ENCODE results near the gene SPINT1. TPM values are rescaled to one million over a fixed set of nuclear protein-coding genes. Genes with fewer than 3 reads are reported as not detected.

Gene SPINT1
- total RNA-seq, 4 donors from 2014 or later: 285 to 729 (median 580) TPM

- Histone ChIP-seq H3K27ac (peak overlapping the region in 3 of 4 donors; percentile 60 to 78 (median 67)), H3K4me3 (no peak overlapping the region), H3K9me3 (no peaks in the 10 kb centered on the region), H3K27me3 (no peaks in the 10 kb centered on the region), H3K36me3 (no peaks in the 10 kb centered on the region), H3K4me1 (peaks cover 0 to 34% (median 32%) of the 10 kb centered on the region in 4 donors)
- intact Hi-C loops (cut with DNase I; ENCODE audit: low total_unique reads) (no loop called here), in situ Hi-C loops (cut with MboI; ENCODE audit: low pct_ligation_motif_present in 1 of 4, low pct_unique_long_range_greater_than_20kb in 1 of 4, low sequenced_read_pairs in 3 of 4) (no loop called here)
- WGBS, 2 donors (ENCODE audit: low coverage in 1 of 2): 32% methylated on average over 4 of the region's 4 CpGs; no CpG with 5 or more reads in 1 of the 2 donors
- no peak for DNase-seq
- TF ChIP-seq POLR2AphosphoS5 (IDR thresholded peaks at IDR 0.05) (no peak), CTCF (IDR thresholded peaks at IDR 0.05) (no peak), EP300 (IDR thresholded peaks at IDR 0.05; ENCODE audit: low read depth) (no peak), POLR2A (IDR thresholded peaks at IDR 0.05) (no peak)
These were observed 19.9 kb downstream of the SPINT1 start for GRCh38 chr15:40863660-40864270.

- H3K27ac ChIP-seq: no peak overlapping the region
- no peak overlapping the region for H3K4me3 ChIP-seq
- H3K36me3 ChIP-seq: no peaks in the 10 kb centered on the region
- no peak for DNase-seq
- no peaks in the 10 kb centered on the region for H3K9me3 ChIP-seq
- no peak for TF ChIP-seq POLR2A (IDR thresholded peaks at IDR 0.05)
- no peak for TF ChIP-seq CTCF (IDR thresholded peaks at IDR 0.05)
- no peak for TF ChIP-seq POLR2AphosphoS5 (IDR thresholded peaks at IDR 0.05)
- TF ChIP-seq EP300 (IDR thresholded peaks at IDR 0.05; ENCODE audit: low read depth): no peak
- no peaks in the 10 kb centered on the region for H3K27me3 ChIP-seq
- H3K4me1 ChIP-seq: peaks cover 0 to 32% (median 29%) of the 10 kb centered on the region in 4 donors
- in situ Hi-C loops (cut with MboI; ENCODE audit: low pct_ligation_motif_present in 1 of 4, low pct_unique_long_range_greater_than_20kb in 1 of 4, low sequenced_read_pairs in 3 of 4): no loop called here
- WGBS, 2 donors (ENCODE audit: low coverage in 1 of 2): 91 to 95% methylated on average over 4 of the region's 4 CpGs
- intact Hi-C loops (cut with DNase I; ENCODE audit: low total_unique reads): no loop called here
These were observed 23.4 kb downstream of the SPINT1 start for GRCh38 chr15:40867199-40867598.

GRCh38 chr15:40869686-40870085 lies 25.8 kb downstream of the SPINT1 start:
- Histone ChIP-seq H3K27ac (no peak overlapping the region), H3K27me3 (peaks cover 7% of the 10 kb centered on the region), H3K4me3 (no peak overlapping the region), H3K36me3 (no peaks in the 10 kb centered on the region), H3K4me1 (peaks cover 4 to 36% (median 29%) of the 10 kb centered on the region in 4 donors), H3K9me3 (no peaks in the 10 kb centered on the region)
- in situ Hi-C loops (cut with MboI; ENCODE audit: low pct_ligation_motif_present in 1 of 4, low pct_unique_long_range_greater_than_20kb in 1 of 4, low sequenced_read_pairs in 3 of 4): no loop called here
- no peak for DNase-seq
- 75% methylated on average over 5 of the region's 5 CpGs; no CpG with 5 or more reads in 1 of the 2 donors for WGBS, 2 donors (ENCODE audit: low coverage in 1 of 2)
- intact Hi-C loops (cut with DNase I; ENCODE audit: low total_unique reads): no loop called here
- TF ChIP-seq CTCF (IDR thresholded peaks at IDR 0.05) (no peak), POLR2AphosphoS5 (IDR thresholded peaks at IDR 0.05) (no peak), EP300 (IDR thresholded peaks at IDR 0.05; ENCODE audit: low read depth) (no peak), POLR2A (IDR thresholded peaks at IDR 0.05) (no peak)

GRCh38 chr15:40870716-40871115 lies 26.9 kb downstream of the SPINT1 start:
- no peaks in the 10 kb centered on the region for H3K9me3 ChIP-seq
- DNase-seq: no peak
- peak overlapping the region in 3 of 4 donors; percentile 66 to 90 (median 77) for H3K27ac ChIP-seq
- 75% methylated on average over 1 of the region's 1 CpG; no CpG with 5 or more reads in 1 of the 2 donors for WGBS, 2 donors (ENCODE audit: low coverage in 1 of 2)
- no peak overlapping the region for H3K4me3 ChIP-seq
- H3K36me3 ChIP-seq: no peaks in the 10 kb centered on the region
- H3K4me1 ChIP-seq: peaks cover 4 to 36% (median 29%) of the 10 kb centered on the region in 4 donors
- in situ Hi-C loops (cut with MboI; ENCODE audit: low pct_ligation_motif_present in 1 of 4, low pct_unique_long_range_greater_than_20kb in 1 of 4, low sequenced_read_pairs in 3 of 4) (no loop called here), intact Hi-C loops (cut with DNase I; ENCODE audit: low total_unique reads) (no loop called here)
- TF ChIP-seq POLR2AphosphoS5 (IDR thresholded peaks at IDR 0.05) (no peak), POLR2A (IDR thresholded peaks at IDR 0.05) (no peak), CTCF (IDR thresholded peaks at IDR 0.05) (no peak), EP300 (IDR thresholded peaks at IDR 0.05; ENCODE audit: low read depth) (no peak)
- H3K27me3 ChIP-seq: peaks cover 7% of the 10 kb centered on the region

Data from transverse colon (tissue), 4 donors.